ENCODE results near the gene PPP1R14D. TPM values are rescaled to one million over a fixed set of nuclear protein-coding genes. Genes with fewer than 3 reads are reported as not detected.
A peak's percentile ranks its signal among the peaks of the same experiment; 100 is the strongest.

The PPP1R14D gene
- total and polyA plus RNA-seq, 12 donors = not detected

- peaks cover 9 to 43% (median 35%) of the 10 kb centered on the region in 7 donors for H3K27me3 ChIP-seq
- peak overlapping the region in 8 of 10 donors; percentile 37 to 65 (median 54) for H3K4me3 ChIP-seq
- H3K9me3 ChIP-seq = no peaks in the 10 kb centered on the region
- TF ChIP-seq CTCF (IDR thresholded peaks at IDR 0.05) = no peak
- ATAC-seq (no peak), DNase-seq (no peak)
- WGBS, 2 donors = 54 to 55% methylated on average over 12 of the region's 12 CpGs
- no peak overlapping the region for H3K27ac ChIP-seq
- intact Hi-C loops (cut with DNase I) = no loop called here
- H3K36me3 ChIP-seq = no peaks in the 10 kb centered on the region
- peaks cover 10 to 41% (median 13%) of the 10 kb centered on the region in 9 donors for H3K4me1 ChIP-seq
Measured at GRCh38 chr15:40845036-40845435, 16.5 kb upstream of the PPP1R14D start.

DNA sequence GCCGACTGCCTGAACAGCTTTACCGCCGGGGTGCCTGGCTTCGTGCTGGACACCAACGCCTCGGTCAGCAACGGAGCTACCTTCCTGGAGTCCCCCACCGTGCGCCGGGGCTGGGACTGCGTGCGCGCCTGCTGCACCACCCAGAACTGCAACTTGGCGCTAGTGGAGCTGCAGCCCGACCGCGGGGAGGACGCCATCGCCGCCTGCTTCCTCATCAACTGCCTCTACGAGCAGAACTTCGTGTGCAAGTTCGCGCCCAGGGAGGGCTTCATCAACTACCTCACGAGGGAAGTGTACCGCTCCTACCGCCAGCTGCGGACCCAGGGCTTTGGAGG lies 16.2 kb upstream of the PPP1R14D start:
- H3K36me3 ChIP-seq = no peaks in the 10 kb centered on the region
- peaks cover 9 to 43% (median 35%) of the 10 kb centered on the region in 7 donors for H3K27me3 ChIP-seq
- H3K9me3 ChIP-seq = no peaks in the 10 kb centered on the region
- ATAC-seq = peak in 4 of 8 donors; percentile 8 to 31 (median 16)
- TF ChIP-seq CTCF (IDR thresholded peaks at IDR 0.05) = no peak
- 3% methylated on average over 28 of the region's 28 CpGs for WGBS, 2 donors
- DNase-seq = peak in 1 of 2 donors; percentile 27
- H3K4me3 ChIP-seq = peak overlapping the region; percentile 25 to 65 (median 50)
- intact Hi-C loops (cut with DNase I) = no loop called here
- peaks cover 10 to 41% (median 13%) of the 10 kb centered on the region in 9 donors for H3K4me1 ChIP-seq
- H3K27ac ChIP-seq = no peak overlapping the region

DNA sequence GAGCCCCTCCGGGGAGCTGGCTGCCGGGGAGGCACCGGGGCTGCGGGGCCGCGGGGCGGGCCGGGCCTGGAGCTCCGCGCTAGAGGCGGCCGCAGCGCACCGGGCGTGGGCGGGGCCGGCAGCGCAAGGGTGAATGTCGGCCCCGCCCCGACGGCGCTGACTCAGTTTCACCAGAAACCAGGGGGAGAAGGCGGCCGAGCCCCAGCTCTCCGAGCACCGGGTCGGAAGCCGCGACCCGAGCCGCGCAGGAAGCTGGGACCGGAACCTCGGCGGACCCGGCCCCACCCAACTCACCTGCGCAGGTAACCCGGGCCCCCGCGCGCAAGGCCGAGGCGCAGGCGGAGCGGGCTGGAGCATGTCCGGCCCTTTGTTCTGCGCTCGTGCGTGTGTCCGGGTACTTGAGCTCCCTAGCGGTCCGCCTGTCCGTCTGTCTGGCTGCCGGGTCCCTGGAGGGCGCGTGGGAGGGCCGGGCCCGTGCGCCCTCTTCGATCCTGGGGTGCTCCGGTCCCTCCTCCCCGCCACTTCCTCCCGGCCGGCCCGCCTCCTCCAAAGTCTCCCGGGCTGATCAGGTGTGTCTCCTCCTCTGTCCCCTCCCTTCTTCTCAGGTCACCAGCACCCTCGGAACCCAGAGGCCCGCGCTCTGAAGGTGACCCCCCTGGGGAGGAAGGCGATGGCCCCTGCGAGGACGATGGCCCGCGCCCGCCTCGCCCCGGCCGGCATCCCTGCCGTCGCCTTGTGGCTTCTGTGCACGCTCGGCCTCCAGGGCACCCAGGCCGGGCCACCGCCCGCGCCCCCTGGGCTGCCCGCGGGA lies 15.6 kb upstream of the PPP1R14D start, which contains the start of gene SPINT1:
TSS of gene SPINT1 (plus strand) at position 164 of the 811 bp plus-strand sequence. CDS start at position 671, 507 bp downstream.
- no peaks in the 10 kb centered on the region for H3K9me3 ChIP-seq
- peaks cover 10 to 41% (median 13%) of the 10 kb centered on the region in 9 donors for H3K4me1 ChIP-seq
- intact Hi-C loops (cut with DNase I) = no loop called here
- DNase-seq (peak in 1 of 2 donors; percentile 20), ATAC-seq (peak in 6 of 8 donors; percentile 8 to 41 (median 18))
- 0 to 1% methylated on average over 85 to 89 of the region's 89 CpGs for WGBS, 2 donors
- H3K36me3 ChIP-seq = no peaks in the 10 kb centered on the region
- H3K4me3 ChIP-seq = peak within 1 kb of the TSS; percentile 25 to 65 (median 50)
- peaks cover 9 to 43% (median 35%) of the 10 kb centered on the region in 7 donors for H3K27me3 ChIP-seq
- TF ChIP-seq CTCF (IDR thresholded peaks at IDR 0.05) = no peak
- H3K27ac ChIP-seq = no peak within 1 kb of the TSS

- intact Hi-C loops (cut with DNase I) = no loop called here
- H3K36me3 ChIP-seq = no peaks in the 10 kb centered on the region
- WGBS, 2 donors = 19 to 26% methylated on average over 28 to 34 of the region's 34 CpGs
- no peak overlapping the region for H3K27ac ChIP-seq
- DNase-seq (no peak), ATAC-seq (no peak)
- H3K4me1 ChIP-seq = peaks cover 10 to 41% (median 13%) of the 10 kb centered on the region in 9 donors
- no peak for TF ChIP-seq CTCF (IDR thresholded peaks at IDR 0.05)
- peaks cover 9 to 43% (median 35%) of the 10 kb centered on the region in 7 donors for H3K27me3 ChIP-seq
- no peaks in the 10 kb centered on the region for H3K9me3 ChIP-seq
- H3K4me3 ChIP-seq = peak overlapping the region in 9 of 10 donors; percentile 35 to 65 (median 52)
Measured at GRCh38 chr15:40843261-40843884, 14.9 kb upstream of the PPP1R14D start.

Data from heart right ventricle (tissue), 16 donors.